Activated naive CD8-positive, alpha-beta T cell treated with anti-CD3 and anti-CD28 coated beads, Interleukin-2, amount 10 ng/mL, durations not matched to agents 7 days and 5 days (primary cell): ENCODE data around the gene PTPRD. TPM values are rescaled to one million over a fixed set of nuclear protein-coding genes. Genes with fewer than 3 reads are reported as not detected.

Source experiments
- ATAC-seq: fragments of 150-1000 bp; cut with Tn5 transposase; one replicate; pipeline ENCODE4 v1.10.0; 2021; ENCODE audit warnings: low read depth, moderate library complexity
- POLR2A ChIA-PET: fragments of 350-600 bp; sonication (Branson Sonifier 250); formaldehyde crosslinking; loops from one replicate; lab custom pipeline; 2021; ENCODE audit warnings: antibody characterized with exemption; lab: Charles Lee
- DNase-seq: peaks from one replicate; pipeline ENCODE4 v3.0.0; 2021
- H3K27ac Mint-ChIP-seq: one replicate; pipeline ENCODE4 v1.8.0; 2022; ENCODE audit warnings: mild to moderate bottlenecking, mixed read lengths
- H3K27me3 Mint-ChIP-seq: one replicate; pipeline ENCODE4 v1.8.0; 2022; ENCODE audit warnings: mild to moderate bottlenecking, moderate library complexity, mixed read lengths
- H3K36me3 Mint-ChIP-seq: one replicate; pipeline ENCODE4 v1.8.0; 2021; ENCODE audit warnings: mild to moderate bottlenecking, mixed read lengths
- H3K4me1 Mint-ChIP-seq: one replicate; pipeline ENCODE4 v1.8.0; 2021; ENCODE audit warnings: mixed read lengths
- H3K4me3 Mint-ChIP-seq: one replicate; pipeline ENCODE4 v1.8.0; 2022; ENCODE audit warnings: mild to moderate bottlenecking, moderate library complexity, mixed read lengths
- H3K9me3 Mint-ChIP-seq: one replicate; pipeline ENCODE4 v1.8.0; 2021; ENCODE audit warnings: mixed read lengths
- total RNA-seq, 2 experiments: library from RNA; stranded (reverse); gene quantifications; one replicate each; pipeline ENCODE4 v1.2.3, GENCODE V29; 2021

Gene PTPRD
- total RNA-seq, 2 experiments from 2014 or later: not detected

- Mint-ChIP-seq H3K27me3 (no peaks in the 10 kb centered on the region), H3K4me1 (no peaks in the 10 kb centered on the region), H3K4me3 (no peak overlapping the region), H3K27ac (no peak overlapping the region), H3K36me3 (no peaks in the 10 kb centered on the region), H3K9me3 (peaks cover 1% of the 10 kb centered on the region)
- DNase-seq (no peak), ATAC-seq (no peak)
- POLR2A ChIA-PET: no interaction called here
Observed at GRCh38 chr9:9538766-9539165, 1074.0 kb downstream of the PTPRD start.

- no peak for ATAC-seq
- no peaks in the 10 kb centered on the region for H3K4me1 Mint-ChIP-seq
- no peaks in the 10 kb centered on the region for H3K27me3 Mint-ChIP-seq
- POLR2A ChIA-PET: no interaction called here
- H3K4me3 Mint-ChIP-seq: no peak overlapping the region
- no peak overlapping the region for H3K27ac Mint-ChIP-seq
- no peak for DNase-seq
- H3K36me3 Mint-ChIP-seq: no peaks in the 10 kb centered on the region
- H3K9me3 Mint-ChIP-seq: peaks cover 1% of the 10 kb centered on the region
Observed at GRCh38 chr9:9538356-9538755, 1074.4 kb downstream of the PTPRD start.

GRCh38 chr9:9536523-9536922, 1076.3 kb downstream of the PTPRD start:
- no peak for ATAC-seq
- Mint-ChIP-seq H3K9me3 (peaks cover 1% of the 10 kb centered on the region), H3K27ac (no peak overlapping the region), H3K36me3 (no peaks in the 10 kb centered on the region), H3K4me1 (no peaks in the 10 kb centered on the region), H3K4me3 (no peak overlapping the region), H3K27me3 (no peaks in the 10 kb centered on the region)
- no peak for DNase-seq
- POLR2A ChIA-PET: no interaction called here

DNA sequence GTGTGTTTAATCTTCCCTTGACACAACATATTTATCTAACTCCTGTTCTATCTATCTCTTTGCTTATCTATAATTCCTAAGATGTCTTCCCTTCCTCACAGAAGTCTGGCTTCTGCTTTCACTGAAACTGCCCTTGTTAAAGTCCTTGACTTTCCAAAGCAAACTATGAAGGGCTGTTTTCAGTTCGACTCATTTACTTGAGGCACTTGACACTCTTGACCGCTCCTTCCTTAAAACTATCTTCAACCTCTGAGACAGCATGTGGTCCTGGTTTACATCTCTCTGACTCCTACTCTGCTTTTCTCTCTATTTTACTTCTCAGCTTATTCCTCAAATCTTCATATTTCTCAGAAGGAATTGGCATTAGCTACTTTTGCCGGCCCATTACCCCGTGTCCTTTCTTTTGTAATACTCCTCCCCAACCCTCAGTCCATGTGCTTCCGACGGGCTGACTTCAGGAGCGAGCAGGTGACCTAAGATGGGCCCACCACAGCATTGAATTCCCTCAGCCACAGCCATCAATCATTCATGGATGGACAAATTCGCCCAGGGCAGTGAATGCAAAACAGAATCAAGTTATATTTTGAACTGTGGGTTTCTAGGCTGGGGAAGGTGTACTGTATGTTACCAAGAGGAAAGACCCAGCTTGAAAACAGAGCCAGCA, 1089.2 kb downstream of the PTPRD start:
- H3K9me3 Mint-ChIP-seq: no peaks in the 10 kb centered on the region
- POLR2A ChIA-PET: no interaction called here
- H3K27me3 Mint-ChIP-seq: no peaks in the 10 kb centered on the region
- DNase-seq: no peak
- no peak overlapping the region for H3K27ac Mint-ChIP-seq
- H3K4me1 Mint-ChIP-seq: no peaks in the 10 kb centered on the region
- H3K36me3 Mint-ChIP-seq: no peaks in the 10 kb centered on the region
- no peak for ATAC-seq
- H3K4me3 Mint-ChIP-seq: no peak overlapping the region

DNA sequence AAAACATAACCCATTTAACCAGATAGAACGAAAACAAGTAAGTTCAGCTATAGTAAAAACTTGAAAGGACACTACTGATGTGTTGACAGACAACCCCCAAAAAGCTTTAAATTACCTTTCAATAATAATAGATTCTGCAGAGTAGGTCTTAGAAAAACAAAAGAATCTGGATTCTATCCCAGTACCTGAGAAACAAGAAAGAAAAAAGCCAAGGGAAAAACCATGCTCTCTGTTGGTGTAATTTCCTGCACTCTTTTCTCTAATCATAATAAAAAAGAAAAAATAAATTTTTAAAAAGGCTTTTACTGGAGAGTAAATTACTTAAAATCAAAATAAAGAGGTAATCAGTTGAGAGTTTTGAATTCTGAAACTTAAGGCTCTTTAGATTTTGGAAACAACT, 1090.4 kb downstream of the PTPRD start:
- H3K36me3 Mint-ChIP-seq: no peaks in the 10 kb centered on the region
- DNase-seq (no peak), ATAC-seq (no peak)
- no peaks in the 10 kb centered on the region for H3K4me1 Mint-ChIP-seq
- H3K27ac Mint-ChIP-seq: no peak overlapping the region
- no peak overlapping the region for H3K4me3 Mint-ChIP-seq
- no peaks in the 10 kb centered on the region for H3K27me3 Mint-ChIP-seq
- no peaks in the 10 kb centered on the region for H3K9me3 Mint-ChIP-seq
- POLR2A ChIA-PET: no interaction called here

- ATAC-seq (no peak), DNase-seq (no peak)
- no peaks in the 10 kb centered on the region for H3K4me1 Mint-ChIP-seq
- H3K4me3 Mint-ChIP-seq: no peak overlapping the region
- no peaks in the 10 kb centered on the region for H3K27me3 Mint-ChIP-seq
- POLR2A ChIA-PET: no interaction called here
- no peaks in the 10 kb centered on the region for H3K9me3 Mint-ChIP-seq
- H3K27ac Mint-ChIP-seq: no peak overlapping the region
- no peaks in the 10 kb centered on the region for H3K36me3 Mint-ChIP-seq
Observed at GRCh38 chr9:9521033-9521779, 1091.6 kb downstream of the PTPRD start.

DNA sequence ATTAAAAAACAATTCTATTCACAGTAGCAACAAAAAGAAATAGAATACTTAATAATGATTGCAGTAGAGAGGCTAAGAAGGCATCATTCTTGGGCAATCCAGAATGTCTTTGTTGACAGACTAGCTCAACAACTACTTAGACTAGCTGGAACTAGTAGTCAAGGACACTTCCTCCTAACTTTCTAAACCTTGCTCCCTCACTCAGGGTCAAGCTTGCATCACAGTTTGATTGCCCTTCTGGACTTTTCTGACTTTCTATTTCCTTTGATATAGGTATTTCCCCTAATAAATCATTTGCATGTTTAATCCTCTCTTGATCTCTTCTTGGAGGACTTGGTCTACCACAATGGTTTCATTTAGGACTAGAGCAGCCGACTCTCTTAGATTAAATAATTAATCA, 1107.9 kb downstream of the PTPRD start:
- H3K4me1 Mint-ChIP-seq: no peaks in the 10 kb centered on the region
- no peak overlapping the region for H3K27ac Mint-ChIP-seq
- peaks cover 2% of the 10 kb centered on the region for H3K9me3 Mint-ChIP-seq
- H3K27me3 Mint-ChIP-seq: no peaks in the 10 kb centered on the region
- H3K4me3 Mint-ChIP-seq: no peak overlapping the region
- H3K36me3 Mint-ChIP-seq: no peaks in the 10 kb centered on the region
- POLR2A ChIA-PET: no interaction called here
- ATAC-seq: no peak
- DNase-seq: no peak

- DNase-seq (no peak), ATAC-seq (no peak)
- POLR2A ChIA-PET: no interaction called here
- Mint-ChIP-seq H3K27me3 (no peaks in the 10 kb centered on the region), H3K4me3 (no peak overlapping the region), H3K9me3 (peaks cover 8% of the 10 kb centered on the region), H3K27ac (no peak overlapping the region), H3K4me1 (no peaks in the 10 kb centered on the region), H3K36me3 (no peaks in the 10 kb centered on the region)
Observed at GRCh38 chr9:9499546-9499945, 1113.3 kb downstream of the PTPRD start.

- POLR2A ChIA-PET: no interaction called here
- H3K9me3 Mint-ChIP-seq: peaks cover 12% of the 10 kb centered on the region
- ATAC-seq (no peak), DNase-seq (no peak)
- no peaks in the 10 kb centered on the region for H3K4me1 Mint-ChIP-seq
- no peaks in the 10 kb centered on the region for H3K27me3 Mint-ChIP-seq
- no peaks in the 10 kb centered on the region for H3K36me3 Mint-ChIP-seq
- no peak overlapping the region for H3K27ac Mint-ChIP-seq
- no peak overlapping the region for H3K4me3 Mint-ChIP-seq
Observed at GRCh38 chr9:9498846-9499245, 1114.0 kb downstream of the PTPRD start.

DNA sequence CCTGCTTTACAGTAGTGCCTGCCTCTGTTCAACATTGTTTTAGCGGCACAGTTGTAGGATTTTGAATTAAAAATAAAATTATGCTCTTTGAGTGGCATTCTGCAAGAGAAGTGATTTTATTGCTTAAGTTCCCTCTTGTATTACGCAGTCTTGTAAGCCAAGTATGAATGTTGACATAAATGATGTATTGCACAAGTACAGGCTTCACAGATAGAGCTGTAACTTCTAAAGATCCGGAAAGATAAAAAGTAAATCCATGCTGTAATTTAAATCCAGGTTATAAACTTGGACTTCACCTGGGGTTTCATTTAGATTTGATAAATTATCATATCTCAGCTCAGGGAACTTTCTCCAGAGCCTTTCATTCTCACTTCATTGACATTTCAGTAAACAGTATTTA, 1114.7 kb downstream of the PTPRD start:
- no peak overlapping the region for H3K4me3 Mint-ChIP-seq
- H3K4me1 Mint-ChIP-seq: no peaks in the 10 kb centered on the region
- POLR2A ChIA-PET: no interaction called here
- H3K9me3 Mint-ChIP-seq: peaks cover 13% of the 10 kb centered on the region
- H3K27me3 Mint-ChIP-seq: no peaks in the 10 kb centered on the region
- H3K27ac Mint-ChIP-seq: no peak overlapping the region
- no peaks in the 10 kb centered on the region for H3K36me3 Mint-ChIP-seq
- ATAC-seq (no peak), DNase-seq (no peak)

- DNase-seq (no peak), ATAC-seq (no peak)
- H3K36me3 Mint-ChIP-seq: no peaks in the 10 kb centered on the region
- H3K4me1 Mint-ChIP-seq: no peaks in the 10 kb centered on the region
- POLR2A ChIA-PET: no interaction called here
- no peaks in the 10 kb centered on the region for H3K27me3 Mint-ChIP-seq
- H3K9me3 Mint-ChIP-seq: peaks cover 11% of the 10 kb centered on the region
- H3K27ac Mint-ChIP-seq: no peak overlapping the region
- H3K4me3 Mint-ChIP-seq: no peak overlapping the region
Observed at GRCh38 chr9:9494336-9494735, 1118.5 kb downstream of the PTPRD start.

- no peak overlapping the region for H3K27ac Mint-ChIP-seq
- POLR2A ChIA-PET: no interaction called here
- no peaks in the 10 kb centered on the region for H3K4me1 Mint-ChIP-seq
- H3K9me3 Mint-ChIP-seq: peaks cover 9% of the 10 kb centered on the region
- no peak overlapping the region for H3K4me3 Mint-ChIP-seq
- ATAC-seq (no peak), DNase-seq (no peak)
- H3K27me3 Mint-ChIP-seq: no peaks in the 10 kb centered on the region
- H3K36me3 Mint-ChIP-seq: no peaks in the 10 kb centered on the region
Observed at GRCh38 chr9:9492506-9492905, 1120.3 kb downstream of the PTPRD start.

GRCh38 chr9:9489183-9489582, 1123.6 kb downstream of the PTPRD start:
- DNase-seq: no peak
- ATAC-seq: no peak
- Mint-ChIP-seq H3K27ac (no peak overlapping the region), H3K27me3 (no peaks in the 10 kb centered on the region), H3K36me3 (no peaks in the 10 kb centered on the region), H3K4me3 (no peak overlapping the region), H3K9me3 (peaks cover 3% of the 10 kb centered on the region), H3K4me1 (no peaks in the 10 kb centered on the region)
- POLR2A ChIA-PET: no interaction called here

- POLR2A ChIA-PET: no interaction called here
- Mint-ChIP-seq H3K9me3 (no peaks in the 10 kb centered on the region), H3K4me3 (no peak overlapping the region), H3K27me3 (no peaks in the 10 kb centered on the region), H3K27ac (no peak overlapping the region), H3K36me3 (no peaks in the 10 kb centered on the region), H3K4me1 (no peaks in the 10 kb centered on the region)
- no peak for ATAC-seq
- no peak for DNase-seq
Observed at GRCh38 chr9:9483175-9483574, 1129.6 kb downstream of the PTPRD start.
